Astrocyte of the cerebellum (primary cell): ENCODE results near the gene GRXCR1.

ENCODE experiments used
- DNase-seq: peaks from one replicate; pipeline ENCODE4 v3.0.0-alpha.2; 2011; ENCODE audit warnings: low read depth
- H3K4me3 ChIP-seq: 2 replicates; pipeline ENCODE4 v1.5.1; 2011; ENCODE audit warnings: mild to moderate bottlenecking, low read depth, low read length, moderate library complexity
- CTCF ChIP-seq: IDR thresholded peaks from 2 replicates; pipeline ENCODE4 v1.5.1; 2012; ENCODE audit warnings: low read length, low read depth, moderate library complexity, mild to moderate bottlenecking; ENCODE audit errors: missing control alignments
- in situ Hi-C: cut with HindIII; loops from 2 replicates; pipeline ENCODE4 v1.10.0; 2017; ENCODE audit warnings: low sequenced_read_pairs

GRXCR1 gene

GRCh38 chr4:42917296-42917695, 24.8 kb downstream of the GRXCR1 start:
- in situ Hi-C loops: no loop called here
- no peak for TF ChIP-seq CTCF
- no peak for DNase-seq
- no peak overlapping the region for H3K4me3 ChIP-seq

- DNase-seq: no peak
- TF ChIP-seq CTCF: no peak
- in situ Hi-C loops: no loop called here
- H3K4me3 ChIP-seq: no peak overlapping the region
Observed at GRCh38 chr4:42923431-42923830, 30.9 kb downstream of the GRXCR1 start.

GRCh38 chr4:42925921-42926320, 33.4 kb downstream of the GRXCR1 start:
- no peak for DNase-seq
- no peak for TF ChIP-seq CTCF
- H3K4me3 ChIP-seq: no peak overlapping the region
- in situ Hi-C loops: no loop called here

GRCh38 chr4:42927946-42928345, 35.4 kb downstream of the GRXCR1 start:
- DNase-seq: no peak
- TF ChIP-seq CTCF: no peak
- in situ Hi-C loops: no loop called here
- no peak overlapping the region for H3K4me3 ChIP-seq

- in situ Hi-C loops: no loop called here
- no peak for TF ChIP-seq CTCF
- H3K4me3 ChIP-seq: no peak overlapping the region
- no peak for DNase-seq
Observed at GRCh38 chr4:42928582-42928981, 36.1 kb downstream of the GRXCR1 start.

- no peak overlapping the region for H3K4me3 ChIP-seq
- in situ Hi-C loops: no loop called here
- no peak for DNase-seq
- no peak for TF ChIP-seq CTCF
Observed at GRCh38 chr4:42942216-42942615, 49.7 kb downstream of the GRXCR1 start.

- TF ChIP-seq CTCF: no peak
- in situ Hi-C loops: no loop called here
- no peak overlapping the region for H3K4me3 ChIP-seq
- no peak for DNase-seq
Observed at GRCh38 chr4:42945874-42946273, 53.4 kb downstream of the GRXCR1 start.
